22Rv1 (cell line): ENCODE measurements around the gene DGKG.

Experiments
- CTCF ChIP-seq: fragments of 450-650 bp; IDR thresholded peaks from 2 replicates; pipeline ENCODE4 v1.5.1; 2017; ENCODE audit warnings: mild to moderate bottlenecking
- ZFX ChIP-seq: fragments of 450-650 bp; IDR thresholded peaks from 2 replicates; pipeline ENCODE4 v1.6.1; 2017; ENCODE audit warnings: antibody characterized with exemption, borderline replicate concordance

DNA sequence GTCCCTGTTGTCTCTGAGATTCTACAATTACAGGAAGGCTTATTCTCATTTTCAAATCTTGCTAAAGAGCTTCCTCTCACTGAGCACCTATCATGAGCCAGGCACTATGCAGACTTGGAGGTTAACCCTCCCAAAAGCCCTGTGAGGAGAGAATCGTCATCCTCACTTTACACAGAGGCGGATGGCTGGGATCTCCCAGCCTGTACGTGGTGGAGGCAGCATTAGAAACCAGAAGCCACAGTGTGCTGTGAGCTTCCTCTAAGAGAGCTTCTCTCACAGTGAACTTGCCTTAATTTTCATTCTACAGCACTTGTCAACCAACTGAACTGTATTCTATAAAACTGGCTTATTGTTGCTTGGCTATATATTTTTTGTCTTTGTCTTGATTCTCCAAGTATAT is 6.1 kb upstream of the DGKG start:
- TF ChIP-seq CTCF (no peak), ZFX (no peak)
